Peyer's patch (tissue), 4 donors: ENCODE data around the gene ACTR1B.
"Not testable (repeated sequence)": the region's sequence is repeated elsewhere in the genome, so short reads cannot be mapped to it uniquely, and the experiment has no call there.

Experiments used
- CTCF ChIP-seq, 6 experiments: fragments of 450-650 bp in 4 of 6; fragments of 200-600 bp in 2 of 6; sonication (generic) in 1 of 6; IDR thresholded peaks; one replicate each; pipeline ENCODE4 v1.5.1; 2017 to 2019; ENCODE audit warnings: antibody characterized with exemption in 6 of 6, mild to moderate bottlenecking in 3 of 6, moderate library complexity in 1 of 6
- POLR2A ChIP-seq, 2 donors: fragments of 450-650 bp; IDR thresholded peaks; one replicate each; pipeline ENCODE4 v1.5.1; 2017; ENCODE audit warnings: antibody characterized with exemption in 2 of 2, mild to moderate bottlenecking in 2 of 2, moderate library complexity in 2 of 2

DNA sequence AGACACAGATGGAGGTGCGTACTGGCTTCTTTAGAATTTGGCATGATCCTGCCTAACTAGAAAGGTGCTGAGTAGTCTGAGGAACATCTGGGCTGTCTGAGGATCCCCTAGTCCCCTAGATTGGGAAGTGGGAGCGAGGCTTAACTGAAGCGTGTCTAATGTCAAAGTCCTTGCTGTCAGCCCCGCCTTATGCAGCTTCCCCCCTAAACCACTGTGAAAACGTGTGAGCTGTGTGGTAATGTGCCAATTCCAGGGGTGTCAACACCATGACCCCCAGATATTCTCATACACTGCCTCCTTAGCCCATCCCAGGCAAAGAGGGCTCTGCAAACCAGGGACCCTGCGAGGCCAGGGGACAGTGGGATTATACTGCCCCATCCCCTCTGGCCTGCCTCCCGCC is 51.9 kb downstream of the ACTR1B start:
- TF ChIP-seq CTCF, POLR2A (IDR thresholded peaks at IDR 0.05): not testable (repeated sequence)
